PC-9 (cell line): Measurements from ENCODE around the gene C2CD4B.

Source experiments
- EZH2 ChIP-seq: fragments of 200-600 bp; sonication (generic); IDR thresholded peaks from 2 replicates; pipeline ENCODE4 v1.8.0; 2017; ENCODE audit warnings: antibody characterized with exemption, low read depth
- TF ChIP-seq, protein P1 (sequence below): fragments of 200-600 bp; sonication (generic); conservative IDR thresholded peaks from 2 replicates; pipeline ENCODE4 v1.6.1; 2017; ENCODE audit warnings: mixed run types, antibody characterized with exemption, mild to moderate bottlenecking, moderate library complexity

DNA sequence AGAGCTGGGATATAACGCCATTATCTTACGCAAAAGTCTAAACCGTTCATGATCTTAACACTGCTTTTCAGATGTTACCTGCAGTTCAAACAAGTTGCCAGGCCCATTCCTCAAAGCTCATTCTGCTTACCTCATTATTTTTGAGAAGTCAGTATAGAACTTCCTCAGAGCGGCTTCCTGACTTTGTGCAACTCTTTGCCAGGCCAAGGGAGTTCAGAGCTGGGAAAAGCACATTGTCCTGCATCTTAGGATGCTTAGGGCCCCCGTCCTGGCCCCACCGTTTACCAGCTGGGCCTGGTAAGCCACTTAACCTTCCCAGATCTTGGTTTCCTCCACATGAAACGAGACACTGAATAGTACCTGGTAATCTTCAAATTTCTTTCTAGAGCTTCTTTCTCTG, 6.8 kb upstream of the C2CD4B start:
- TF ChIP-seq, protein P1, sequence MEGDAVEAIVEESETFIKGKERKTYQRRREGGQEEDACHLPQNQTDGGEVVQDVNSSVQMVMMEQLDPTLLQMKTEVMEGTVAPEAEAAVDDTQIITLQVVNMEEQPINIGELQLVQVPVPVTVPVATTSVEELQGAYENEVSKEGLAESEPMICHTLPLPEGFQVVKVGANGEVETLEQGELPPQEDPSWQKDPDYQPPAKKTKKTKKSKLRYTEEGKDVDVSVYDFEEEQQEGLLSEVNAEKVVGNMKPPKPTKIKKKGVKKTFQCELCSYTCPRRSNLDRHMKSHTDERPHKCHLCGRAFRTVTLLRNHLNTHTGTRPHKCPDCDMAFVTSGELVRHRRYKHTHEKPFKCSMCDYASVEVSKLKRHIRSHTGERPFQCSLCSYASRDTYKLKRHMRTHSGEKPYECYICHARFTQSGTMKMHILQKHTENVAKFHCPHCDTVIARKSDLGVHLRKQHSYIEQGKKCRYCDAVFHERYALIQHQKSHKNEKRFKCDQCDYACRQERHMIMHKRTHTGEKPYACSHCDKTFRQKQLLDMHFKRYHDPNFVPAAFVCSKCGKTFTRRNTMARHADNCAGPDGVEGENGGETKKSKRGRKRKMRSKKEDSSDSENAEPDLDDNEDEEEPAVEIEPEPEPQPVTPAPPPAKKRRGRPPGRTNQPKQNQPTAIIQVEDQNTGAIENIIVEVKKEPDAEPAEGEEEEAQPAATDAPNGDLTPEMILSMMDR = no peak
- no peak for TF ChIP-seq EZH2
